SU-DHL-6 (cell line): ENCODE measurements around the gene ADGRD1.

Source experiments
- H2AFZ ChIP-seq: fragments of 200-600 bp; sonication (generic); 2 replicates; pipeline ENCODE4 v1.6.1; 2014; ENCODE audit warnings: low read depth, mild to moderate bottlenecking, moderate library complexity, mixed read lengths, antibody characterized with exemption, low read length; ENCODE audit not compliant: severe bottlenecking
- H3F3A ChIP-seq: fragments of 200-600 bp; shearing (Covaris generic); 2 replicates; pipeline ENCODE4 v1.6.0; 2016; ENCODE audit warnings: antibody characterized with exemption, mild to moderate bottlenecking; ENCODE audit not compliant: insufficient read depth
- H3K27ac ChIP-seq: fragments of 200-600 bp; sonication (generic); 2 replicates; pipeline ENCODE4 v1.5.1; 2016; ENCODE audit warnings: low read depth, mild to moderate bottlenecking, low read length, moderate library complexity, mixed read lengths
- H3K27me3 ChIP-seq: fragments of 200-600 bp; sonication (generic), shearing (Covaris generic); 2 replicates; pipeline ENCODE4 v1.6.0; 2014; ENCODE audit warnings: mild to moderate bottlenecking, low read length
- H3K36me3 ChIP-seq: fragments of 200-600 bp; sonication (generic); 2 replicates; pipeline ENCODE4 v1.6.1; 2014; ENCODE audit warnings: mild to moderate bottlenecking, low read length, mixed read lengths
- H3K4me2 ChIP-seq: fragments of 300-600, 200-600 bp; shearing (Covaris generic), sonication (generic); 2 replicates; pipeline ENCODE4 v1.6.0; 2014; ENCODE audit warnings: low read length, low read depth, mild to moderate bottlenecking; ENCODE audit not compliant: poor library complexity, severe bottlenecking
- H3K4me3 ChIP-seq: fragments of 200-600 bp; sonication (generic); 2 replicates; pipeline ENCODE4 v1.5.1; 2014; ENCODE audit warnings: antibody characterized with exemption, low read length, mild to moderate bottlenecking, mixed read lengths; ENCODE audit not compliant: insufficient read depth, poor library complexity, severe bottlenecking
- H3K79me2 ChIP-seq: fragments of 200-600 bp; sonication (generic); 2 replicates; pipeline ENCODE4 v1.6.1; 2014; ENCODE audit warnings: mild to moderate bottlenecking, low read length, moderate library complexity; ENCODE audit not compliant: insufficient read depth
- H3K9ac ChIP-seq: fragments of 200-600 bp; sonication (generic); 2 replicates; pipeline ENCODE4 v1.7.0; 2014; ENCODE audit warnings: mild to moderate bottlenecking, low read length
- H3K9me2 ChIP-seq: fragments of 200-600 bp; sonication (generic); replicated peaks from 2 replicates; pipeline ENCODE4 v1.6.1; 2014; ENCODE audit warnings: low read length; ENCODE audit not compliant: insufficient read depth
- H3K9me3 ChIP-seq: fragments of 200-600 bp; sonication (generic); 2 replicates; pipeline ENCODE4 v1.6.1; 2014; ENCODE audit warnings: low read length, mixed read lengths; ENCODE audit not compliant: insufficient read depth
- H4K20me1 ChIP-seq: fragments of 200-600 bp; sonication (generic); 2 replicates; pipeline ENCODE4 v1.6.1; 2014; ENCODE audit warnings: low read depth, mild to moderate bottlenecking, antibody characterized with exemption, low read length, moderate library complexity, mixed read lengths
- CTCF ChIP-seq: fragments of 200-600 bp; sonication (generic); IDR thresholded peaks from one replicate; pipeline ENCODE4 v1.5.1; 2017; ENCODE audit warnings: antibody characterized with exemption, mild to moderate bottlenecking, low read length, moderate library complexity; ENCODE audit not compliant: insufficient read depth, poor library complexity, severe bottlenecking
- EZH2phosphoT487 ChIP-seq: fragments of 200-600 bp; sonication (generic), shearing (Covaris generic); conservative IDR thresholded peaks from 2 replicates; pipeline ENCODE4 v1.6.1; 2018; ENCODE audit warnings: mild to moderate bottlenecking, antibody characterized with exemption, low read length, moderate library complexity, mixed read lengths

Gene ADGRD1

DNA sequence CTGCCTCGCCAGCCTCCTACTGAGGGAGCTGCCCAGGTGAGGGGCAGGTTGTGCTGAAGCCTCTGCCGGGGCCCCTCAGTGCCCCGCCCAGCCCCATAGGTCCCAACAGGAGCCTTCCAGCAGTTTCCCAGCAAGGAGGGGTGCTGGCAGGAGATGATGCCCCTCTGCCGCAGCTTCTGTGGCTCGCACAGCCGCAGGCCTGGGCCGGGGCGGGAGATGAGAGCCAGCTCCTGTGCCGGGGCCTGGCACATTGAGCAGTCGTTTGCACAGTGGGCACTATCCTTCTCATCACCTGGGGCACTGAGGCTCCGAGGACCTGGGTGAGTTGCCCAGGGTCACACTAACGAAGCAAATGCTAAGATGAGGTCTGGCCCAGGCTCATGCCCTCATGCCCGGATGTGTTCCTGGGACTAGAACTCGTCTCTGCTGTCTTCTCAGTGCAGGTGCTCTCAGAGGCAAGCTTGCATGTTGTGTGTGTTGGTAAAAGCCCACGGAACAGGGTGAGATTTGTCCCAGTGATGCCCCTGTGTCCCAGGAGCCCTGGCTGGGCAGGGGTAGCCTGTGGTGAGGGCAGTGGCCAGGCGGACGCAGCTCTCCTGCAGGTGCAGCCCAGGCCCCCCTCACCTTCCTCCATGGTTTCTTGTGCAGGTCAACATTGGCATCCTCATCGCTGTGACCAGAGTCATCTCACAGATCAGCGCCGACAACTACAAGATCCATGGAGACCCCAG, 177.5 kb downstream of the ADGRD1 start:
- no peak overlapping the region for H3K4me2 ChIP-seq
- no peaks in the 10 kb centered on the region for H4K20me1 ChIP-seq
- no peak overlapping the region for H3K4me3 ChIP-seq
- no peaks in the 10 kb centered on the region for H3K36me3 ChIP-seq
- H3F3A ChIP-seq, result no peaks in the 10 kb centered on the region
- TF ChIP-seq CTCF (no peak), EZH2phosphoT487 (no peak)
- no peaks in the 10 kb centered on the region for H3K9me2 ChIP-seq
- H3K9me3 ChIP-seq, result no peaks in the 10 kb centered on the region
- no peaks in the 10 kb centered on the region for H3K27me3 ChIP-seq
- no peaks in the 10 kb centered on the region for H3K79me2 ChIP-seq
- H3K27ac ChIP-seq, result no peak overlapping the region
- H2AFZ ChIP-seq, result no peak overlapping the region
- H3K9ac ChIP-seq, result no peak overlapping the region

GRCh38 chr12:131131808-131132117, 178.1 kb downstream of the ADGRD1 start:
- no peak overlapping the region for H3K4me3 ChIP-seq
- no peaks in the 10 kb centered on the region for H3K36me3 ChIP-seq
- no peak overlapping the region for H3K9ac ChIP-seq
- no peak overlapping the region for H2AFZ ChIP-seq
- no peaks in the 10 kb centered on the region for H3K9me3 ChIP-seq
- H4K20me1 ChIP-seq, result no peaks in the 10 kb centered on the region
- no peak for TF ChIP-seq CTCF
- TF ChIP-seq EZH2phosphoT487, result no peak
- no peaks in the 10 kb centered on the region for H3K27me3 ChIP-seq
- no peaks in the 10 kb centered on the region for H3K9me2 ChIP-seq
- H3K4me2 ChIP-seq, result no peak overlapping the region
- no peaks in the 10 kb centered on the region for H3K79me2 ChIP-seq
- H3F3A ChIP-seq, result no peaks in the 10 kb centered on the region
- no peak overlapping the region for H3K27ac ChIP-seq

GRCh38 chr12:131132118-131132892, 178.6 kb downstream of the ADGRD1 start:
- no peaks in the 10 kb centered on the region for H3K36me3 ChIP-seq
- no peak for TF ChIP-seq EZH2phosphoT487
- TF ChIP-seq CTCF, result peak; percentile 82
- no peaks in the 10 kb centered on the region for H3K27me3 ChIP-seq
- no peaks in the 10 kb centered on the region for H3K79me2 ChIP-seq
- no peak overlapping the region for H3K27ac ChIP-seq
- H3K9me2 ChIP-seq, result no peaks in the 10 kb centered on the region
- no peaks in the 10 kb centered on the region for H4K20me1 ChIP-seq
- no peak overlapping the region for H3K4me2 ChIP-seq
- no peaks in the 10 kb centered on the region for H3K9me3 ChIP-seq
- H3K9ac ChIP-seq, result no peak overlapping the region
- no peak overlapping the region for H3K4me3 ChIP-seq
- H2AFZ ChIP-seq, result no peak overlapping the region
- no peaks in the 10 kb centered on the region for H3F3A ChIP-seq
